H9 (cell line): Measurements from ENCODE around the gene PET100. TPM values are rescaled to one million over a fixed set of nuclear protein-coding genes. Genes with fewer than 3 reads are reported as not detected.

Experiments
- DNase-seq: peaks from one replicate; pipeline ENCODE4 v3.0.0-alpha.2; 2017
- H2AFZ ChIP-seq: one replicate; pipeline ENCODE4 v1.6.1; 2013; ENCODE audit warnings: mild to moderate bottlenecking, low read length, control low read depth, moderate library complexity
- H2AK5ac ChIP-seq: 2 replicates; pipeline ENCODE4 v1.6.1; 2013; ENCODE audit warnings: low read length, control low read depth, mixed read lengths; ENCODE audit not compliant: insufficient read length
- H2BK120ac ChIP-seq: one replicate; pipeline ENCODE4 v1.6.1; 2013; ENCODE audit warnings: low read depth, mild to moderate bottlenecking, low read length, control low read depth, inconsistent platforms; ENCODE audit not compliant: poor library complexity, severe bottlenecking
- H2BK12ac ChIP-seq: 2 replicates; pipeline ENCODE4 v1.6.1; 2013; ENCODE audit warnings: low read length, control low read depth, mixed read lengths, low read depth; ENCODE audit not compliant: insufficient read length
- H2BK15ac ChIP-seq: 2 replicates; pipeline ENCODE4 v1.6.1; 2013; ENCODE audit warnings: low read depth, low read length, control low read depth
- H2BK20ac ChIP-seq: one replicate; pipeline ENCODE4 v1.6.1; 2013; ENCODE audit warnings: low read depth, mild to moderate bottlenecking, low read length, control low read depth, inconsistent platforms; ENCODE audit not compliant: poor library complexity, severe bottlenecking
- H2BK5ac ChIP-seq: 2 replicates; pipeline ENCODE4 v1.6.1; 2013; ENCODE audit warnings: low read length, control low read depth, mixed read lengths; ENCODE audit not compliant: insufficient read length
- H3K14ac ChIP-seq: 2 replicates; pipeline ENCODE4 v1.6.1; 2013; ENCODE audit warnings: low read length, control low read depth; ENCODE audit not compliant: insufficient read depth
- H3K18ac ChIP-seq: 2 replicates; pipeline ENCODE4 v1.6.1; 2013; ENCODE audit warnings: low read depth, mild to moderate bottlenecking, mixed read lengths, low read length, control low read depth; ENCODE audit not compliant: insufficient read length
- H3K23ac ChIP-seq: 2 replicates; pipeline ENCODE4 v1.6.1; 2013; ENCODE audit warnings: low read length, control low read depth, mixed read lengths, low read depth; ENCODE audit not compliant: insufficient read length
- H3K23me2 ChIP-seq: 2 replicates; pipeline ENCODE4 v1.6.1; 2013; ENCODE audit warnings: low read depth, mild to moderate bottlenecking, mixed read lengths, low read length, control low read depth; ENCODE audit not compliant: insufficient read length, poor library complexity, severe bottlenecking
- H3K27ac ChIP-seq: 2 replicates; pipeline ENCODE4 v1.5.1; 2013; ENCODE audit warnings: low read length, control low read depth, mixed read lengths, low read depth; ENCODE audit not compliant: insufficient read length
- H3K27me3 ChIP-seq: 2 replicates; pipeline ENCODE4 v1.6.1; 2013; ENCODE audit warnings: low read length, control low read depth, inconsistent platforms; ENCODE audit not compliant: insufficient read depth
- H3K4ac ChIP-seq: 2 replicates; pipeline ENCODE4 v1.6.1; 2013; ENCODE audit warnings: low read depth, mild to moderate bottlenecking, control low read depth, inconsistent platforms, low read length, moderate library complexity
- H3K4me1 ChIP-seq: 2 replicates; pipeline ENCODE4 v1.6.1; 2013; ENCODE audit warnings: low read length, control low read depth, inconsistent platforms; ENCODE audit not compliant: insufficient read depth
- H3K4me2 ChIP-seq: 2 replicates; pipeline ENCODE4 v1.6.1; 2013; ENCODE audit warnings: low read length, control low read depth, mixed read lengths; ENCODE audit not compliant: insufficient read length, insufficient read depth
- H3K56ac ChIP-seq: 2 replicates; pipeline ENCODE4 v1.6.1; 2013; ENCODE audit warnings: low read depth, mild to moderate bottlenecking, mixed read lengths, low read length, control low read depth; ENCODE audit not compliant: insufficient read length
- H3K79me1 ChIP-seq: 2 replicates; pipeline ENCODE4 v1.6.1; 2013; ENCODE audit warnings: low read depth, mild to moderate bottlenecking, moderate library complexity, low read length, control low read depth, inconsistent platforms; ENCODE audit not compliant: insufficient read depth, poor library complexity, severe bottlenecking
- H3K79me2 ChIP-seq: 2 replicates; pipeline ENCODE4 v1.6.1; 2013; ENCODE audit warnings: low read length, control low read depth, inconsistent platforms; ENCODE audit not compliant: insufficient read depth
- H3K9ac ChIP-seq: 2 replicates; pipeline ENCODE4 v1.6.1; 2013; ENCODE audit warnings: low read length, control low read depth, mixed read lengths; ENCODE audit not compliant: insufficient read length; ENCODE audit errors: extremely low read depth
- H3K9me3 ChIP-seq: one replicate; pipeline ENCODE4 v1.6.1; 2013; ENCODE audit warnings: low read depth, low read length, inconsistent platforms; ENCODE audit not compliant: control insufficient read depth
- H3T11ph ChIP-seq: one replicate; pipeline ENCODE4 v1.6.1; 2013; ENCODE audit warnings: mild to moderate bottlenecking, low read length, control low read depth, inconsistent platforms
- H4K20me1 ChIP-seq: one replicate; pipeline ENCODE4 v1.6.1; 2013; ENCODE audit not compliant: control insufficient read depth, insufficient read length, insufficient read depth
- H4K5ac ChIP-seq: 2 replicates; pipeline ENCODE4 v1.6.1; 2013; ENCODE audit warnings: low read depth, mild to moderate bottlenecking, mixed read lengths, low read length, control low read depth; ENCODE audit not compliant: insufficient read length
- H4K8ac ChIP-seq: replicated peaks from 2 replicates; pipeline ENCODE4 v1.6.1; 2013; ENCODE audit warnings: low read length, control low read depth, mixed read lengths, low read depth; ENCODE audit not compliant: insufficient read length
- H4K91ac ChIP-seq: 2 replicates; pipeline ENCODE4 v1.6.1; 2013; ENCODE audit warnings: low read depth, mild to moderate bottlenecking, moderate library complexity, mixed read lengths, low read length, control low read depth; ENCODE audit not compliant: insufficient read length
- H3K27ac Mint-ChIP-seq, 3 experiments: 2 replicates in 2 of 3; 3 replicates in 1 of 3; pipeline ENCODE4 v1.8.0; 2020 to 2021; ENCODE audit warnings: mixed read lengths in 3 of 3, mild to moderate bottlenecking in 1 of 3, moderate library complexity in 1 of 3
- H3K27me3 Mint-ChIP-seq: 2 replicates; pipeline ENCODE4 v1.8.0; 2021; ENCODE audit warnings: low read depth, mild to moderate bottlenecking, moderate library complexity, mixed read lengths
- H3K36me3 Mint-ChIP-seq, 3 experiments: 2 replicates in 2 of 3; 3 replicates in 1 of 3; pipeline ENCODE4 v1.8.0; 2020 to 2021; ENCODE audit warnings: low read depth in 3 of 3, mixed read lengths in 3 of 3; ENCODE audit not compliant: insufficient read depth in 1 of 3
- H3K4me1 Mint-ChIP-seq, 2 experiments: 2 replicates each; pipeline ENCODE4 v1.8.0; 2020; ENCODE audit warnings: mixed read lengths in 2 of 2
- H3K4me3 Mint-ChIP-seq, 2 experiments: 2 replicates in 1 of 2; 3 replicates in 1 of 2; pipeline ENCODE4 v1.8.0; 2020 to 2021; ENCODE audit warnings: mild to moderate bottlenecking in 2 of 2, mixed read lengths in 2 of 2, moderate library complexity in 1 of 2
- H3K9me3 Mint-ChIP-seq, 2 experiments: 2 replicates in 1 of 2; 3 replicates in 1 of 2; pipeline ENCODE4 v1.8.0; 2020; ENCODE audit warnings: mild to moderate bottlenecking in 2 of 2, mixed read lengths in 2 of 2, moderate library complexity in 1 of 2
- WGBS: extraction: QIAGEN DNeasy Blood & Tissue Kit; methylation state at CpG from one replicate; pipeline ENCODE4 v1.1.7; 2013; ENCODE audit warnings: missing lambda C conversion rate, low lambda C conversion rate, mixed read lengths; ENCODE audit not compliant: insufficient read length; ENCODE audit errors: extremely low coverage; 5-methylcytosine and 5-hydroxymethylcytosine counted together
- total RNA-seq: library from RNA; stranded (reverse); gene quantifications from 2 replicates; pipeline ENCODE4 v1.2.1, GENCODE V29; 2021
- TF ChIP-seq, protein P1 (sequence below): fragments of 200-600 bp; sonication (generic); conservative IDR thresholded peaks from 3 replicates; pipeline ENCODE4 v1.8.0; 2021; ENCODE audit warnings: antibody characterized with exemption, mild to moderate bottlenecking

PET100 gene
- total RNA-seq, 1 experiment from 2014 or later = 129 TPM

DNA sequence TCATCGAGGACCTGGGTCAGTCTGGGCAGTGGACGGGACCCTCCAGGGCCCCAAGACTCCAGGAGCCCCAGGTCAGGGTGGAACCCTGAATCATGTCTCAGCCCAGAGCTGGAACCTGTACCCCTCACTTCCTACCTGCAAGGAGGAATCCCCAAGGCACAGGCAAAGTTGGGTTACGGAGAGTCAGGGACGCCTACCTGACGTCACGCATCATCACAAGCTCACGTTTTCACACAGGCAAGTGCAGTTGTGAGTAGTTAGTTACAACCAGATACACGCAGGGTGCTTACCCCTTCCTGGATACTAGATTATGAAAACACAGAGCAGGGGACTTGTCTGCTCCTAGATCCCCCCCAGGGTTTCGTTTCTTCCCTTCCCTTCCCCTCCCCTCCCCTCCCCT lies 41.2 kb downstream of the PET100 start:
- Histone ChIP-seq H2BK5ac (no peak overlapping the region), H4K91ac (no peak overlapping the region), H3K4ac (no peak overlapping the region), H2BK12ac (no peak overlapping the region), H3K14ac (no peak overlapping the region), H4K8ac (no peak overlapping the region), H3K79me1 (no peaks in the 10 kb centered on the region), H3K23ac (no peak overlapping the region), H3K27ac (no peak overlapping the region), H3K56ac (no peak overlapping the region), H3K27me3 (peaks cover 2% of the 10 kb centered on the region; the same call in 1 of the 2 replicates), H3K9me3 (no peaks in the 10 kb centered on the region), H2AFZ (no peak overlapping the region), H3K9ac (no peak overlapping the region), H4K5ac (no peak overlapping the region), H2BK20ac (no peak overlapping the region), H3K79me2 (no peaks in the 10 kb centered on the region), H4K20me1 (no peaks in the 10 kb centered on the region), H2BK15ac (no peak overlapping the region), H3T11ph (no peak overlapping the region), H2AK5ac (no peak overlapping the region), H3K18ac (no peak overlapping the region), H3K4me2 (peak overlapping the region; percentile 57), H3K23me2 (peaks cover 6% of the 10 kb centered on the region), H2BK120ac (no peak overlapping the region), H3K4me1 (no peaks in the 10 kb centered on the region)
- H3K27ac Mint-ChIP-seq = no peak overlapping the region; a peak in 1 of 7 replicates
- peak overlapping the region; percentile 77 to 93 for H3K4me3 Mint-ChIP-seq
- no CpG with 5 or more reads among the region's 9 CpGs for WGBS
- DNase-seq = no peak
- H3K4me1 Mint-ChIP-seq = peaks cover 0 to 12% of the 10 kb centered on the region in 2 experiments; a peak in 3 of 4 replicates
- H3K36me3 Mint-ChIP-seq = no peaks in the 10 kb centered on the region; a peak in 1 of 7 replicates
- peaks cover 0 to 7% of the 10 kb centered on the region in 2 experiments; a peak in 2 of 5 replicates for H3K9me3 Mint-ChIP-seq
- H3K27me3 Mint-ChIP-seq = peaks cover 87% of the 10 kb centered on the region
- TF ChIP-seq, protein P1, sequence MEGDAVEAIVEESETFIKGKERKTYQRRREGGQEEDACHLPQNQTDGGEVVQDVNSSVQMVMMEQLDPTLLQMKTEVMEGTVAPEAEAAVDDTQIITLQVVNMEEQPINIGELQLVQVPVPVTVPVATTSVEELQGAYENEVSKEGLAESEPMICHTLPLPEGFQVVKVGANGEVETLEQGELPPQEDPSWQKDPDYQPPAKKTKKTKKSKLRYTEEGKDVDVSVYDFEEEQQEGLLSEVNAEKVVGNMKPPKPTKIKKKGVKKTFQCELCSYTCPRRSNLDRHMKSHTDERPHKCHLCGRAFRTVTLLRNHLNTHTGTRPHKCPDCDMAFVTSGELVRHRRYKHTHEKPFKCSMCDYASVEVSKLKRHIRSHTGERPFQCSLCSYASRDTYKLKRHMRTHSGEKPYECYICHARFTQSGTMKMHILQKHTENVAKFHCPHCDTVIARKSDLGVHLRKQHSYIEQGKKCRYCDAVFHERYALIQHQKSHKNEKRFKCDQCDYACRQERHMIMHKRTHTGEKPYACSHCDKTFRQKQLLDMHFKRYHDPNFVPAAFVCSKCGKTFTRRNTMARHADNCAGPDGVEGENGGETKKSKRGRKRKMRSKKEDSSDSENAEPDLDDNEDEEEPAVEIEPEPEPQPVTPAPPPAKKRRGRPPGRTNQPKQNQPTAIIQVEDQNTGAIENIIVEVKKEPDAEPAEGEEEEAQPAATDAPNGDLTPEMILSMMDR = no peak
